HG03095 (cell line): ENCODE results near the gene PNLDC1.
"Not testable (repeated sequence)": the region's sequence is repeated elsewhere in the genome, so short reads cannot be mapped to it uniquely, and the experiment has no call there.

Experiments
- ATAC-seq: cut with Tn5 transposase; IDR thresholded peaks from one replicate; pipeline ENCODE4 v1.9.1; 2021; ENCODE audit warnings: moderate library complexity; ENCODE audit not compliant: unreplicated experiment

Gene PNLDC1

GRCh38 chr6:159842035-159842434, 42.0 kb downstream of the PNLDC1 start:
- no peak for ATAC-seq

GRCh38 chr6:159844737-159845645, 44.9 kb downstream of the PNLDC1 start:
- ATAC-seq, result no peak

- ATAC-seq, result not testable (repeated sequence)
Measured at GRCh38 chr6:159848552-159848951, 48.5 kb downstream of the PNLDC1 start.

- ATAC-seq, result not testable (repeated sequence)
Measured at GRCh38 chr6:159849851-159850250, 49.8 kb downstream of the PNLDC1 start.

- no peak for ATAC-seq
Measured at GRCh38 chr6:159852877-159853276, 52.8 kb downstream of the PNLDC1 start.

GRCh38 chr6:159853754-159854153, 53.7 kb downstream of the PNLDC1 start:
- no peak for ATAC-seq

- ATAC-seq, result no peak
Measured at GRCh38 chr6:159854959-159855358, 54.9 kb downstream of the PNLDC1 start.

GRCh38 chr6:159858259-159858658, 58.2 kb downstream of the PNLDC1 start:
- no peak for ATAC-seq

GRCh38 chr6:159860482-159860881, 60.4 kb downstream of the PNLDC1 start:
- no peak for ATAC-seq

GRCh38 chr6:159862103-159862502, 62.0 kb downstream of the PNLDC1 start:
- no peak for ATAC-seq

GRCh38 chr6:159863341-159863740, 63.3 kb downstream of the PNLDC1 start:
- ATAC-seq, result not testable (repeated sequence)

GRCh38 chr6:159865226-159865920, 65.3 kb downstream of the PNLDC1 start:
- ATAC-seq, result no peak

- no peak for ATAC-seq
Measured at GRCh38 chr6:159866286-159867247, 66.5 kb downstream of the PNLDC1 start.
